ENCODE data around the gene MPPED1. TPM values are rescaled to one million over a fixed set of nuclear protein-coding genes. Genes with fewer than 3 reads are reported as not detected.

MPPED1 gene
- total RNA-seq, 1 donor from 2014 or later = 0.37 TPM

- Mint-ChIP-seq H3K36me3 (ENCODE audit: unreplicated experiment) (no peaks in the 10 kb centered on the region), H3K27ac (ENCODE audit: unreplicated experiment) (no peak overlapping the region), H3K4me1 (ENCODE audit: low read depth, unreplicated experiment) (peaks cover 2% of the 10 kb centered on the region), H3K27me3 (ENCODE audit: unreplicated experiment) (peaks cover 16% of the 10 kb centered on the region), H3K4me3 (ENCODE audit: unreplicated experiment) (no peak overlapping the region), H3K9me3 (ENCODE audit: unreplicated experiment) (peaks cover 1% of the 10 kb centered on the region)
- TF ChIP-seq, protein P1, sequence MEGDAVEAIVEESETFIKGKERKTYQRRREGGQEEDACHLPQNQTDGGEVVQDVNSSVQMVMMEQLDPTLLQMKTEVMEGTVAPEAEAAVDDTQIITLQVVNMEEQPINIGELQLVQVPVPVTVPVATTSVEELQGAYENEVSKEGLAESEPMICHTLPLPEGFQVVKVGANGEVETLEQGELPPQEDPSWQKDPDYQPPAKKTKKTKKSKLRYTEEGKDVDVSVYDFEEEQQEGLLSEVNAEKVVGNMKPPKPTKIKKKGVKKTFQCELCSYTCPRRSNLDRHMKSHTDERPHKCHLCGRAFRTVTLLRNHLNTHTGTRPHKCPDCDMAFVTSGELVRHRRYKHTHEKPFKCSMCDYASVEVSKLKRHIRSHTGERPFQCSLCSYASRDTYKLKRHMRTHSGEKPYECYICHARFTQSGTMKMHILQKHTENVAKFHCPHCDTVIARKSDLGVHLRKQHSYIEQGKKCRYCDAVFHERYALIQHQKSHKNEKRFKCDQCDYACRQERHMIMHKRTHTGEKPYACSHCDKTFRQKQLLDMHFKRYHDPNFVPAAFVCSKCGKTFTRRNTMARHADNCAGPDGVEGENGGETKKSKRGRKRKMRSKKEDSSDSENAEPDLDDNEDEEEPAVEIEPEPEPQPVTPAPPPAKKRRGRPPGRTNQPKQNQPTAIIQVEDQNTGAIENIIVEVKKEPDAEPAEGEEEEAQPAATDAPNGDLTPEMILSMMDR (IDR thresholded peaks at IDR 0.05; ENCODE audit: partially characterized antibody, unreplicated experiment) = no peak
- no peak for DNase-seq
These were observed 3.8 kb upstream of the MPPED1 start for GRCh38 chr22:43408009-43408408.

DNA sequence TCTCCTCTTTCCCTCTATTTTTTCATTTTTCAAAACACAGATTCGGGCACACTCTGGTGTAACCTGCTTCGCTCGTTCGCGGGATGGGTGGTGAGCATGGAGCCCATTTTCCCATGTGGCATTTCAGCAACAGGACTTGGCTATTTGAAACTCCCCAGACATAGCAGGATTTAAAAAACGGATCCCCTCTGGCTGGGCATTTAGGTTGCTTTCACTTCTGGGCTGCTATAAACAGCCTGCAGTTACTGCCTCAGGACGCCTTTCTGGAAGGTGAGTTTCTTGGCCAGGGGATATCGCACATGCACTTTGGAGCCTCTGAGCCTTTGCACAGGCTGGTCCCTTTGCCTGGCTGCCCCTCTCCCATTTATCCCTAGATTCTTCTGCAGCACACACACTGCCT is 2.8 kb upstream of the MPPED1 start:
- H3K27ac Mint-ChIP-seq (ENCODE audit: unreplicated experiment) = no peak overlapping the region
- H3K36me3 Mint-ChIP-seq (ENCODE audit: unreplicated experiment) = peaks cover 5% of the 10 kb centered on the region
- no peak for DNase-seq
- H3K4me3 Mint-ChIP-seq (ENCODE audit: unreplicated experiment) = no peak overlapping the region
- TF ChIP-seq, protein P1 (IDR thresholded peaks at IDR 0.05; ENCODE audit: partially characterized antibody, unreplicated experiment) = no peak
- peaks cover 1% of the 10 kb centered on the region for H3K9me3 Mint-ChIP-seq (ENCODE audit: unreplicated experiment)
- peaks cover 2% of the 10 kb centered on the region for H3K4me1 Mint-ChIP-seq (ENCODE audit: low read depth, unreplicated experiment)
- H3K27me3 Mint-ChIP-seq (ENCODE audit: unreplicated experiment) = peaks cover 23% of the 10 kb centered on the region

DNA sequence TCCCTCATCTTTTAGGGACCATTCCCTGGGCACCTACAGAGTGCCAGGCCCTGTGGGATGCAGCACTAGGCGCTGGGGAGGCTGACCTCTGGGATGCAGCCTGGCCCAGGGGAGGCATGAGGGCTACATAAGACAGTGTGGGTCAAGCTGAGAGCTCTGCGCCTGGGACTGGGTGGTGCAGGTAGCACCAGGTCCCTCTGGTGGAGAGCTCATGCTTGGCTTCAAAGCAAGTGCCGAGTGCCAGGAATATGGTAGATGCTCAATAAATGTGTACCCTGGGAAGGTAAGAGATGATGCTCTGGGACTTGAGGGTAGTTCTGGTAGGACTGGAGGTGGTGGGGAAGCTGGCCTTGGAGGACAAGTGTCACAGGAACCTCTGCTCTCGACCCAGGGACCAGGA is 2.0 kb upstream of the MPPED1 start:
- Mint-ChIP-seq H3K4me1 (ENCODE audit: low read depth, unreplicated experiment) (peaks cover 2% of the 10 kb centered on the region), H3K27ac (ENCODE audit: unreplicated experiment) (no peak overlapping the region), H3K9me3 (ENCODE audit: unreplicated experiment) (peaks cover 1% of the 10 kb centered on the region), H3K27me3 (ENCODE audit: unreplicated experiment) (peaks cover 23% of the 10 kb centered on the region), H3K36me3 (ENCODE audit: unreplicated experiment) (peaks cover 5% of the 10 kb centered on the region), H3K4me3 (ENCODE audit: unreplicated experiment) (no peak overlapping the region)
- DNase-seq = no peak
- TF ChIP-seq, protein P1 (IDR thresholded peaks at IDR 0.05; ENCODE audit: partially characterized antibody, unreplicated experiment) = no peak

GRCh38 chr22:43411040-43411868 is 560 bp upstream of the MPPED1 start:
- DNase-seq = no peak
- Mint-ChIP-seq H3K36me3 (ENCODE audit: unreplicated experiment) (peaks cover 5% of the 10 kb centered on the region), H3K4me1 (ENCODE audit: low read depth, unreplicated experiment) (peaks cover 2% of the 10 kb centered on the region), H3K27me3 (ENCODE audit: unreplicated experiment) (peaks cover 23% of the 10 kb centered on the region), H3K27ac (ENCODE audit: unreplicated experiment) (no peak overlapping the region), H3K9me3 (ENCODE audit: unreplicated experiment) (peaks cover 1% of the 10 kb centered on the region), H3K4me3 (ENCODE audit: unreplicated experiment) (no peak overlapping the region)
- TF ChIP-seq, protein P1 (IDR thresholded peaks at IDR 0.05; ENCODE audit: partially characterized antibody, unreplicated experiment) = no peak
